SK-N-SH (cell line): ENCODE data around the gene SUV39H2. TPM values are rescaled to one million over a fixed set of nuclear protein-coding genes. Genes with fewer than 3 reads are reported as not detected.
"Not testable (repeated sequence)": the region's sequence is repeated elsewhere in the genome, so short reads cannot be mapped to it uniquely, and the experiment has no call there.

Experiments used
- CTCF ChIA-PET: fragments of 300-600, 350-600 bp; formaldehyde crosslinking; extraction: SDS; loops from one replicate; lab custom pipeline; 2021; lab: Yijun Ruan, JAX
- POLR2A ChIA-PET: fragments of 350-600 bp; sonication (Branson Sonifier 250); formaldehyde crosslinking; extraction: SDS; loops from one replicate; lab custom pipeline; 2020; ENCODE audit warnings: antibody characterized with exemption, inconsistent platforms; lab: Yijun Ruan, JAX
- DNase-seq: peaks from one replicate; pipeline ENCODE4 v3.0.0; 2012
- H2AFZ ChIP-seq: fragments of 200-600 bp; sonication (generic); 2 replicates; pipeline ENCODE4 v1.8.1; 2016; ENCODE audit warnings: antibody characterized with exemption, mild to moderate bottlenecking, low read depth
- H3F3A ChIP-seq: fragments of 200-600 bp; sonication (generic); replicated peaks from 2 replicates; pipeline ENCODE3; 2016; ENCODE audit warnings: antibody characterized with exemption, mild to moderate bottlenecking; ENCODE audit not compliant: insufficient read depth
- H3K27ac ChIP-seq, 2 experiments: fragments of 200-500 bp in 1 of 2; fragments of 200-600 bp in 1 of 2; sonication (Bioruptor generic) in 1 of 2; sonication (generic), shearing (Covaris generic) in 1 of 2; 2 replicates each; pipeline versions ENCODE4 v1.5.1 to v1.6.1; 2014 to 2016; ENCODE audit warnings: low read depth in 2 of 2, inconsistent platforms in 1 of 2, low read length in 1 of 2, mild to moderate bottlenecking in 1 of 2, mixed read lengths in 1 of 2
- H3K27me3 ChIP-seq: fragments of 200-600 bp; sonication (generic), shearing (Covaris generic); 2 replicates; pipeline ENCODE4 v1.6.1; 2016; ENCODE audit warnings: mixed run types; ENCODE audit not compliant: insufficient read depth
- H3K36me3 ChIP-seq, 2 experiments: fragments of 200-500 bp in 1 of 2; fragments of 200-600 bp in 1 of 2; sonication (Bioruptor generic) in 1 of 2; sonication (generic) in 1 of 2; replicated peaks in 1 of 2; 2 replicates each; pipeline versions ENCODE3 to v1.5.1; 2014 to 2016; ENCODE audit warnings: low read length in 1 of 2, mild to moderate bottlenecking in 1 of 2; ENCODE audit not compliant: insufficient read depth in 2 of 2, control insufficient read depth in 1 of 2
- H3K4me1 ChIP-seq, 2 experiments: fragments of 200-500 bp in 1 of 2; fragments of 200-600 bp in 1 of 2; sonication (Bioruptor generic) in 1 of 2; sonication (generic), shearing (Covaris generic) in 1 of 2; 2 replicates each; pipeline versions ENCODE4 v1.5.1 to v1.6.1; 2014 to 2016; ENCODE audit warnings: low read depth in 1 of 2, low read length in 1 of 2, mixed run types in 1 of 2; ENCODE audit not compliant: insufficient read depth in 2 of 2, control insufficient read depth in 1 of 2
- H3K4me2 ChIP-seq: fragments of 200-600 bp; sonication (generic), shearing (Covaris generic); 2 replicates; pipeline ENCODE4 v1.6.1; 2017; ENCODE audit warnings: mixed run types
- H3K4me3 ChIP-seq, 2 experiments: fragments of 200-500 bp in 1 of 2; fragments of 200-600 bp in 1 of 2; sonication (Bioruptor generic) in 1 of 2; sonication (generic), shearing (Covaris generic) in 1 of 2; 2 replicates each; pipeline versions ENCODE4 v1.5.1 to v1.8.1; 2014 to 2016; ENCODE audit warnings: low read depth in 2 of 2, inconsistent platforms in 1 of 2, low read length in 1 of 2, mild to moderate bottlenecking in 1 of 2, mixed read lengths in 1 of 2, moderate library complexity in 1 of 2
- H3K79me2 ChIP-seq: fragments of 200-600 bp; sonication (generic); 2 replicates; pipeline ENCODE4 v1.8.1; 2017; ENCODE audit warnings: mild to moderate bottlenecking; ENCODE audit not compliant: insufficient read depth
- H3K9ac ChIP-seq: fragments of 200-600 bp; sonication (generic); 2 replicates; pipeline ENCODE4 v1.6.1; 2017; ENCODE audit warnings: mixed run types
- H3K9me2 ChIP-seq: fragments of 200-600 bp; sonication (generic); 2 replicates; pipeline ENCODE4 v1.6.1; 2017; ENCODE audit warnings: mixed run types
- H3K9me3 ChIP-seq: fragments of 200-600 bp; sonication (generic); 2 replicates; pipeline ENCODE4 v1.6.1; 2017; ENCODE audit warnings: mixed run types, mild to moderate bottlenecking, moderate library complexity
- H4K20me1 ChIP-seq: fragments of 200-600 bp; sonication (generic); 2 replicates; pipeline ENCODE4 v1.6.1; 2017; ENCODE audit warnings: mild to moderate bottlenecking, mixed run types; ENCODE audit not compliant: insufficient read depth
- CHD2 ChIP-seq: fragments of 150-350 bp; IDR thresholded peaks from 2 replicates; pipeline ENCODE4 v1.6.1; 2018; ENCODE audit warnings: low read length; ENCODE audit not compliant: partially characterized antibody
- ELF1 ChIP-seq: IDR thresholded peaks from 2 replicates; pipeline ENCODE4 v1.4.0; 2012
- EP300 ChIP-seq, 2 experiments: IDR thresholded peaks; 2 replicates each; pipeline versions ENCODE4 v1.4.0 to v1.6.1; 2012; ENCODE audit warnings: borderline replicate concordance in 1 of 2, low read depth in 1 of 2, low read length in 1 of 2
- FOXM1 ChIP-seq: IDR thresholded peaks from 2 replicates; pipeline ENCODE4 v1.4.0; 2012; ENCODE audit warnings: low read depth, mild to moderate bottlenecking
- GATA2 ChIP-seq: sonication (generic); formaldehyde crosslinking; IDR thresholded peaks from 2 replicates; pipeline ENCODE4 v1.5.0; 2020; ENCODE audit warnings: mild to moderate bottlenecking, missing genetic modification reagents
- IRF3 ChIP-seq: fragments of 150-350 bp; IDR thresholded peaks from 2 replicates; pipeline ENCODE4 v1.6.1; 2016; ENCODE audit warnings: mild to moderate bottlenecking, low read depth, low read length
- MEF2A ChIP-seq: IDR thresholded peaks from 2 replicates; pipeline ENCODE4 v1.4.0; 2012; ENCODE audit warnings: low read depth, borderline replicate concordance
- MXI1 ChIP-seq: IDR thresholded peaks from 2 replicates; pipeline ENCODE4 v1.6.1; 2012; ENCODE audit warnings: mild to moderate bottlenecking, low read depth, low read length, improper control_type of control experiment
- NFIC ChIP-seq: IDR thresholded peaks from 2 replicates; pipeline ENCODE4 v1.4.0; 2012; ENCODE audit warnings: borderline replicate concordance
- PBX3 ChIP-seq: IDR thresholded peaks from 2 replicates; pipeline ENCODE4; 2012
- RCOR1 ChIP-seq: fragments of 150-350 bp; IDR thresholded peaks from 2 replicates; pipeline ENCODE4 v1.6.1; 2017; ENCODE audit warnings: antibody characterized with exemption, low read length
- RXRA ChIP-seq: IDR thresholded peaks from 2 replicates; pipeline ENCODE4 v1.4.0; 2012; ENCODE audit warnings: low read depth, mild to moderate bottlenecking, borderline replicate concordance
- SIN3A ChIP-seq: IDR thresholded peaks from 2 replicates; pipeline ENCODE4 v1.6.1; 2012; ENCODE audit warnings: low read depth, mild to moderate bottlenecking, low read length, moderate library complexity, borderline replicate concordance
- SMC3 ChIP-seq: IDR thresholded peaks from 2 replicates; pipeline ENCODE4 v1.6.1; 2012; ENCODE audit warnings: low read depth, low read length, improper control_type of control experiment
- TCF12 ChIP-seq: IDR thresholded peaks from 2 replicates; pipeline ENCODE4 v1.4.0; 2012
- USF2 ChIP-seq: fragments of 150-350 bp; IDR thresholded peaks from 2 replicates; pipeline ENCODE4 v1.6.1; 2017; ENCODE audit warnings: antibody characterized with exemption, low read length, low read depth, borderline replicate concordance
- whole genome bisulfite sequencing: methylation state at CpG from one replicate; pipeline ENCODE4 v1.1.6; 2017; ENCODE audit warnings: low lambda C conversion rate; 5-methylcytosine and 5-hydroxymethylcytosine counted together
- polyA plus RNA-seq, 3 experiments: library from polyadenylated mRNA; depleted of rRNA; stranded (reverse); fragments of >200 nt; gene quantifications; 2 replicates each; pipeline ENCODE4 v1.2.3, GENCODE V29; 2012

Gene SUV39H2
- polyA plus RNA-seq, 1 of the 3 experiments (the other 2 are of a cell fraction), result 4.6 TPM

- no peak overlapping the region for H2AFZ ChIP-seq
- ChIA-PET POLR2A (no interaction called here), CTCF (no interaction called here)
- H3F3A ChIP-seq, result no peaks in the 10 kb centered on the region
- DNase-seq, result no peak
- TF ChIP-seq NFIC, result no peak
- no peak for TF ChIP-seq SIN3A
- TF ChIP-seq USF2, result no peak
- no peak for TF ChIP-seq PBX3
- TF ChIP-seq MXI1, result no peak
- no peak for TF ChIP-seq TCF12
- TF ChIP-seq ELF1, result no peak
- TF ChIP-seq CHD2, result no peak
- TF ChIP-seq SMC3, result no peak
- TF ChIP-seq IRF3, result no peak
- no peak for TF ChIP-seq RXRA
- no peak for TF ChIP-seq MEF2A
- TF ChIP-seq FOXM1, result no peak
- no peak for TF ChIP-seq GATA2
- H3K4me1 ChIP-seq, result no peaks in the 10 kb centered on the region; a peak in 2 of 4 replicates
- no peak overlapping the region for H3K27ac ChIP-seq
- no peak overlapping the region for H3K4me2 ChIP-seq
- no peaks in the 10 kb centered on the region for H3K79me2 ChIP-seq
- no peaks in the 10 kb centered on the region for H3K9me3 ChIP-seq
- H3K9ac ChIP-seq, result no peak overlapping the region
- peaks cover 14 to 25% of the 10 kb centered on the region in 2 experiments for H3K36me3 ChIP-seq
- no peaks in the 10 kb centered on the region for H3K9me2 ChIP-seq
- H4K20me1 ChIP-seq, result no peaks in the 10 kb centered on the region
- H3K27me3 ChIP-seq, result no peaks in the 10 kb centered on the region
- H3K4me3 ChIP-seq, result no peak overlapping the region
Measured at GRCh38 chr10:14859775-14860174, 18.9 kb upstream of the SUV39H2 start.

- no peaks in the 10 kb centered on the region for H3K27me3 ChIP-seq
- no peaks in the 10 kb centered on the region for H3K9me3 ChIP-seq
- 100% methylated on average over 1 of the region's 1 CpG for WGBS
- POLR2A ChIA-PET, result no interaction called here
- H3K79me2 ChIP-seq, result no peaks in the 10 kb centered on the region
- H3K4me1 ChIP-seq, result no peaks in the 10 kb centered on the region; a peak in 2 of 4 replicates
- no peaks in the 10 kb centered on the region for H3K9me2 ChIP-seq
- no peak overlapping the region for H2AFZ ChIP-seq
- H3F3A ChIP-seq, result no peaks in the 10 kb centered on the region
- H3K9ac ChIP-seq, result no peak overlapping the region
- H3K36me3 ChIP-seq, result peaks cover 11 to 20% of the 10 kb centered on the region in 2 experiments
- no peak for DNase-seq
- CTCF ChIA-PET, result interaction anchor here (0.6 to 1.2 kb wide), 2 partner anchors 42 to 324 kb away, joined by 3 read pairs; no protein-coding TSS in a partner anchor
- TF ChIP-seq EP300 (IDR thresholded peaks at IDR 0.05; ENCODE audit: borderline replicate concordance in 1 of 2, low read depth in 1 of 2, low read length in 1 of 2) (no peak), RCOR1 (no peak), ELF1 (no peak)
- H3K27ac ChIP-seq, result no peak overlapping the region
- H4K20me1 ChIP-seq, result no peaks in the 10 kb centered on the region
- H3K4me3 ChIP-seq, result no peak overlapping the region
- no peak overlapping the region for H3K4me2 ChIP-seq
Measured at GRCh38 chr10:14860791-14861190, 17.9 kb upstream of the SUV39H2 start.

GRCh38 chr10:14864466-14864865 is 14.2 kb upstream of the SUV39H2 start:
- H3K79me2 ChIP-seq, H3K9ac ChIP-seq, H3K4me3 ChIP-seq, DNase-seq, POLR2A ChIA-PET, H3K9me3 ChIP-seq, H4K20me1 ChIP-seq, H3K9me2 ChIP-seq, H3K4me1 ChIP-seq, H3K27ac ChIP-seq, H3F3A ChIP-seq, H3K4me2 ChIP-seq, H3K27me3 ChIP-seq, H2AFZ ChIP-seq, CTCF ChIA-PET: not testable (repeated sequence)
- WGBS, result 90% methylated on average over 6 of the region's 6 CpGs
- peaks cover 26 to 27% of the 10 kb centered on the region in 2 experiments for H3K36me3 ChIP-seq

- DNase-seq, H3K79me2 ChIP-seq, H3K27ac ChIP-seq, H3K9me2 ChIP-seq, H3K4me3 ChIP-seq, H3K9me3 ChIP-seq, H3F3A ChIP-seq, CTCF ChIA-PET, H3K27me3 ChIP-seq, H3K9ac ChIP-seq, POLR2A ChIA-PET, H4K20me1 ChIP-seq, H3K4me2 ChIP-seq, H2AFZ ChIP-seq, H3K4me1 ChIP-seq: not testable (repeated sequence)
- peaks cover 30% of the 10 kb centered on the region in 2 experiments for H3K36me3 ChIP-seq
- WGBS, result 95% methylated on average over 3 of the region's 3 CpGs
Measured at GRCh38 chr10:14864871-14865270, 13.8 kb upstream of the SUV39H2 start.
